HepG2 (cell line): ENCODE data around the gene CAMK2D. TPM values are rescaled to one million over a fixed set of nuclear protein-coding genes. Genes with fewer than 3 reads are reported as not detected.

Experiments used
- MXI1 ChIP-seq: IDR thresholded peaks from 3 replicates; pipeline ENCODE4 v1.6.1; 2012; ENCODE audit warnings: low read depth, low read length, inconsistent platforms, borderline replicate concordance
- ONECUT2 ChIP-seq: sonication (generic); formaldehyde crosslinking; IDR thresholded peaks from 2 replicates; pipeline ENCODE4 v1.4.0; 2020; ENCODE audit warnings: missing genetic modification reagents
- RNF2 ChIP-seq: fragments of 450-650 bp; conservative IDR thresholded peaks from 2 replicates; pipeline ENCODE4 v1.6.1; 2016; ENCODE audit warnings: low read depth
- ZFP90 ChIP-seq: sonication (generic); formaldehyde crosslinking; IDR thresholded peaks from 2 replicates; pipeline ENCODE4 v1.8.0; 2022; ENCODE audit warnings: missing genetic modification reagents, mild to moderate bottlenecking, inconsistent platforms, borderline replicate concordance
- ZNF101 ChIP-seq: sonication (generic); formaldehyde crosslinking; IDR thresholded peaks from 2 replicates; pipeline ENCODE4 v1.4.0; 2020; ENCODE audit warnings: mild to moderate bottlenecking, low read depth, missing genetic modification reagents, borderline replicate concordance
- ZNF562 ChIP-seq: sonication (generic); formaldehyde crosslinking; IDR thresholded peaks from 2 replicates; pipeline ENCODE4 v1.8.0; 2022; ENCODE audit warnings: missing genetic modification reagents, borderline replicate concordance
- polyA plus RNA-seq, 8 experiments: library from polyadenylated mRNA; depleted of rRNA in 3 of 8; stranded (reverse) in 7 of 8; unstranded in 1 of 8; fragments of >200 nt; fragmentation: Illumina TruSeq in 4 of 8; extraction: Trizol in 4 of 8; gene quantifications; 2 replicates each; pipeline versions ENCODE4 v1.2.1 to v1.2.3, GENCODE V29; 2011 to 2016; ENCODE audit warnings: low read depth in 4 of 8, missing spikeins in 1 of 8, mixed read lengths in 1 of 8; ENCODE audit not compliant: insufficient read depth in 1 of 8
- total RNA-seq, 5 experiments: library from RNA; depleted of rRNA; stranded (reverse); fragments of >200 nt; fragmentation: Illumina TruSeq; extraction: Trizol; gene quantifications; 2 replicates each; pipeline ENCODE4 v1.2.3, GENCODE V29; 2016; ENCODE audit warnings: low read depth in 1 of 5
- TF ChIP-seq, protein P1 (sequence below), 2 experiments: fragments of 450-650 bp in 1 of 2; sonication (generic) in 1 of 2; formaldehyde crosslinking in 1 of 2; IDR thresholded peaks; 2 replicates each; pipeline versions ENCODE4 v1.6.1 to v1.8.0; 2016 to 2022; ENCODE audit warnings: antibody characterized with exemption in 1 of 2, mild to moderate bottlenecking in 1 of 2, missing genetic modification reagents in 1 of 2
- TF ChIP-seq, protein P2 (sequence below): sonication (generic); formaldehyde crosslinking; IDR thresholded peaks from 2 replicates; pipeline ENCODE4 v1.4.0; 2020; ENCODE audit warnings: mild to moderate bottlenecking, missing genetic modification reagents, borderline replicate concordance
- TF ChIP-seq, protein P3 (sequence below): sonication (generic); formaldehyde crosslinking; IDR thresholded peaks from 2 replicates; pipeline ENCODE4 v1.4.0; 2020; ENCODE audit warnings: missing genetic modification reagents, borderline replicate concordance

CAMK2D gene
- total and polyA plus RNA-seq, 2 of the 13 experiments (the other 11 are each of a cell fraction or from before 2014, with no cell fraction given): 18.0 to 65.4 TPM

DNA sequence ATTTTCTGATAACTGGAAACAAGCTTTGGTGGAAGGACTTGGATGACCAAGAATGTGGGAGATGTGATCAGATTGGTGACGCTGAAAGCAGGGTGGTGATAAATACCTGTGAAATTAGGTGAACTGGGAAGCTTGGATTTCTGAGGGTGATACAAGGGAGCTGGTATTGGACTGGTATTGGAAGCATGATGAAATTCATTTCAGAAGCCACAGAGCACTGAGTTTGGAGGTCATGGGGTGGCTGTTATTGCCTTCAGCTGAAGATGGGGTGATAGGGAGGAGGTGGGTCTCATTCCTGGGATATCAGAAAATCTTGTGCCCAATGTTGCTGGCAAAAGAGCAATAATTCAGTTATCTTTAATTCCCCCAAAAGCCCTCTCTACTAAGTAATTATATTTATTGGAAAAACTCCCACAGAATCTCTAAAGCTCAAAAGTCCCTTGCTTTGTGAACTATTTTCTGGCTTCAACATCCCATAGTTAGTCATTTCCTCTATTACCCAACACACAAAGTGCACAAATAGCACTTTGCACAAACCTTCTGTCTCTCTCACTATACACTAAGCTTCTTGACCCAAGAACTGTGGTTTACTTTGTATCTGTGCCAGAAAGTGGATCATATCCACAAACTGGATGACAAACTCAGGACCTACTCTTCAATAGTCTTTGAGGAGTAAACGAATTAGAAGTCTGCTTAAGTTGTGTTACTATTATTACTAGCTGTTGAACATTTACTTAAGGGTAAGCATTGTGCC, 23.1 kb upstream of the CAMK2D start (continued):
- TF ChIP-seq, protein P1, sequence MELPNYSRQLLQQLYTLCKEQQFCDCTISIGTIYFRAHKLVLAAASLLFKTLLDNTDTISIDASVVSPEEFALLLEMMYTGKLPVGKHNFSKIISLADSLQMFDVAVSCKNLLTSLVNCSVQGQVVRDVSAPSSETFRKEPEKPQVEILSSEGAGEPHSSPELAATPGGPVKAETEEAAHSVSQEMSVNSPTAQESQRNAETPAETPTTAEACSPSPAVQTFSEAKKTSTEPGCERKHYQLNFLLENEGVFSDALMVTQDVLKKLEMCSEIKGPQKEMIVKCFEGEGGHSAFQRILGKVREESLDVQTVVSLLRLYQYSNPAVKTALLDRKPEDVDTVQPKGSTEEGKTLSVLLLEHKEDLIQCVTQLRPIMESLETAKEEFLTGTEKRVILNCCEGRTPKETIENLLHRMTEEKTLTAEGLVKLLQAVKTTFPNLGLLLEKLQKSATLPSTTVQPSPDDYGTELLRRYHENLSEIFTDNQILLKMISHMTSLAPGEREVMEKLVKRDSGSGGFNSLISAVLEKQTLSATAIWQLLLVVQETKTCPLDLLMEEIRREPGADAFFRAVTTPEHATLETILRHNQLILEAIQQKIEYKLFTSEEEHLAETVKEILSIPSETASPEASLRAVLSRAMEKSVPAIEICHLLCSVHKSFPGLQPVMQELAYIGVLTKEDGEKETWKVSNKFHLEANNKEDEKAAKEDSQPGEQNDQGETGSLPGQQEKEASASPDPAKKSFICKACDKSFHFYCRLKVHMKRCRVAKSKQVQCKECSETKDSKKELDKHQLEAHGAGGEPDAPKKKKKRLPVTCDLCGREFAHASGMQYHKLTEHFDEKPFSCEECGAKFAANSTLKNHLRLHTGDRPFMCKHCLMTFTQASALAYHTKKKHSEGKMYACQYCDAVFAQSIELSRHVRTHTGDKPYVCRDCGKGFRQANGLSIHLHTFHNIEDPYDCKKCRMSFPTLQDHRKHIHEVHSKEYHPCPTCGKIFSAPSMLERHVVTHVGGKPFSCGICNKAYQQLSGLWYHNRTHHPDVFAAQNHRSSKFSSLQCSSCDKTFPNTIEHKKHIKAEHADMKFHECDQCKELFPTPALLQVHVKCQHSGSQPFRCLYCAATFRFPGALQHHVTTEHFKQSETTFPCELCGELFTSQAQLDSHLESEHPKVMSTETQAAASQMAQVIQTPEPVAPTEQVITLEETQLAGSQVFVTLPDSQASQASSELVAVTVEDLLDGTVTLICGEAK (IDR thresholded peaks at IDR 0.05): no peak
- TF ChIP-seq, protein P1 (CRISPR knock-in tag; IDR thresholded peaks at IDR 0.05): no peak
- TF ChIP-seq, protein P2, sequence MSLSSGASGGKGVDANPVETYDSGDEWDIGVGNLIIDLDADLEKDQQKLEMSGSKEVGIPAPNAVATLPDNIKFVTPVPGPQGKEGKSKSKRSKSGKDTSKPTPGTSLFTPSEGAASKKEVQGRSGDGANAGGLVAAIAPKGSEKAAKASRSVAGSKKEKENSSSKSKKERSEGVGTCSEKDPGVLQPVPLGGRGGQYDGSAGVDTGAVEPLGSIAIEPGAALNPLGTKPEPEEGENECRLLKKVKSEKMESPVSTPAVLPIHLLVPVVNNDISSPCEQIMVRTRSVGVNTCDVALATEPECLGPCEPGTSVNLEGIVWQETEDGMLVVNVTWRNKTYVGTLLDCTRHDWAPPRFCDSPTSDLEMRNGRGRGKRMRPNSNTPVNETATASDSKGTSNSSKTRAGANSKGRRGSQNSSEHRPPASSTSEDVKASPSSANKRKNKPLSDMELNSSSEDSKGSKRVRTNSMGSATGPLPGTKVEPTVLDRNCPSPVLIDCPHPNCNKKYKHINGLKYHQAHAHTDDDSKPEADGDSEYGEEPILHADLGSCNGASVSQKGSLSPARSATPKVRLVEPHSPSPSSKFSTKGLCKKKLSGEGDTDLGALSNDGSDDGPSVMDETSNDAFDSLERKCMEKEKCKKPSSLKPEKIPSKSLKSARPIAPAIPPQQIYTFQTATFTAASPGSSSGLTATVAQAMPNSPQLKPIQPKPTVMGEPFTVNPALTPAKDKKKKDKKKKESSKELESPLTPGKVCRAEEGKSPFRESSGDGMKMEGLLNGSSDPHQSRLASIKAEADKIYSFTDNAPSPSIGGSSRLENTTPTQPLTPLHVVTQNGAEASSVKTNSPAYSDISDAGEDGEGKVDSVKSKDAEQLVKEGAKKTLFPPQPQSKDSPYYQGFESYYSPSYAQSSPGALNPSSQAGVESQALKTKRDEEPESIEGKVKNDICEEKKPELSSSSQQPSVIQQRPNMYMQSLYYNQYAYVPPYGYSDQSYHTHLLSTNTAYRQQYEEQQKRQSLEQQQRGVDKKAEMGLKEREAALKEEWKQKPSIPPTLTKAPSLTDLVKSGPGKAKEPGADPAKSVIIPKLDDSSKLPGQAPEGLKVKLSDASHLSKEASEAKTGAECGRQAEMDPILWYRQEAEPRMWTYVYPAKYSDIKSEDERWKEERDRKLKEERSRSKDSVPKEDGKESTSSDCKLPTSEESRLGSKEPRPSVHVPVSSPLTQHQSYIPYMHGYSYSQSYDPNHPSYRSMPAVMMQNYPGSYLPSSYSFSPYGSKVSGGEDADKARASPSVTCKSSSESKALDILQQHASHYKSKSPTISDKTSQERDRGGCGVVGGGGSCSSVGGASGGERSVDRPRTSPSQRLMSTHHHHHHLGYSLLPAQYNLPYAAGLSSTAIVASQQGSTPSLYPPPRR: peak; percentile 31; the same call in 1 of the 2 replicates
- TF ChIP-seq ONECUT2: no peak
- no peak for TF ChIP-seq MXI1
- no peak for TF ChIP-seq ZNF101 (CRISPR knock-in tag)
- TF ChIP-seq ZFP90 (CRISPR knock-in tag): no peak
- TF ChIP-seq RNF2: no peak
- TF ChIP-seq, protein P3, sequence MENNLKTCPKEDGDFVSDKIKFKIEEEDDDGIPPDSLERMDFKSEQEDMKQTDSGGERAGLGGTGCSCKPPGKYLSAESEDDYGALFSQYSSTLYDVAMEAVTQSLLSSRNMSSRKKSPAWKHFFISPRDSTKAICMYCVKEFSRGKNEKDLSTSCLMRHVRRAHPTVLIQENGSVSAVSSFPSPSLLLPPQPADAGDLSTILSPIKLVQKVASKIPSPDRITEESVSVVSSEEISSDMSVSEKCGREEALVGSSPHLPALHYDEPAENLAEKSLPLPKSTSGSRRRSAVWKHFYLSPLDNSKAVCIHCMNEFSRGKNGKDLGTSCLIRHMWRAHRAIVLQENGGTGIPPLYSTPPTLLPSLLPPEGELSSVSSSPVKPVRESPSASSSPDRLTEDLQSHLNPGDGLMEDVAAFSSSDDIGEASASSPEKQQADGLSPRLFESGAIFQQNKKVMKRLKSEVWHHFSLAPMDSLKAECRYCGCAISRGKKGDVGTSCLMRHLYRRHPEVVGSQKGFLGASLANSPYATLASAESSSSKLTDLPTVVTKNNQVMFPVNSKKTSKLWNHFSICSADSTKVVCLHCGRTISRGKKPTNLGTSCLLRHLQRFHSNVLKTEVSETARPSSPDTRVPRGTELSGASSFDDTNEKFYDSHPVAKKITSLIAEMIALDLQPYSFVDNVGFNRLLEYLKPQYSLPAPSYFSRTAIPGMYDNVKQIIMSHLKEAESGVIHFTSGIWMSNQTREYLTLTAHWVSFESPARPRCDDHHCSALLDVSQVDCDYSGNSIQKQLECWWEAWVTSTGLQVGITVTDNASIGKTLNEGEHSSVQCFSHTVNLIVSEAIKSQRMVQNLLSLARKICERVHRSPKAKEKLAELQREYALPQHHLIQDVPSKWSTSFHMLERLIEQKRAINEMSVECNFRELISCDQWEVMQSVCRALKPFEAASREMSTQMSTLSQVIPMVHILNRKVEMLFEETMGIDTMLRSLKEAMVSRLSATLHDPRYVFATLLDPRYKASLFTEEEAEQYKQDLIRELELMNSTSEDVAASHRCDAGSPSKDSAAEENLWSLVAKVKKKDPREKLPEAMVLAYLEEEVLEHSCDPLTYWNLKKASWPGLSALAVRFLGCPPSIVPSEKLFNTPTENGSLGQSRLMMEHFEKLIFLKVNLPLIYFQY (CRISPR knock-in tag): peak; percentile 62; the same call in 1 of the 2 replicates
- no peak for TF ChIP-seq ZNF562 (CRISPR knock-in tag)
